ENCODE data around the gene VPS4B. TPM values are rescaled to one million over a fixed set of nuclear protein-coding genes. Genes with fewer than 3 reads are reported as not detected.

Gene VPS4B
- total RNA-seq, 1 donor from 2014 or later = 57.2 TPM

DNA sequence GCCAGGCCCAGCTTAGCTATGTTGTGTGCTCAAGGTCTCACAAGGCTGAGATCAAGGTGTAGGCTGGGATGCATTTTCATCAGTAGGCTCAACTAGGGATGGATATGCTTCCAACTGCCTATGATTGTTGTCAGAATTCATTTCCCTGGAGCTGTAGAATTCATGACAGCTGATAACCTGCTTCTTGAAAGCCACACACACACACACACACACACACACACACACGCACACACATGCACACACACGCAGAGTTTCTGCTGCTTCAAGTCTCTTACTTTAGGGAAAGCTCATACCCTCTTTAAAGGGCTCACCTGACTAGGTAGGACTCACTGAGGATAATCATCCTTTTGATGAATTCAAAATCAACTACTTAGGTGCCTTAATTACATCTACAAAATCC lies 8.2 kb upstream of the VPS4B start:
- peaks cover 14% of the 10 kb centered on the region for H3K27me3 Mint-ChIP-seq
- no peak for DNase-seq (ENCODE audit: extremely low spot score, unreplicated experiment)
- peaks cover 4% of the 10 kb centered on the region for H3K36me3 Mint-ChIP-seq
- peak overlapping the region; percentile 49 for H3K27ac Mint-ChIP-seq
- TF ChIP-seq, protein P1, sequence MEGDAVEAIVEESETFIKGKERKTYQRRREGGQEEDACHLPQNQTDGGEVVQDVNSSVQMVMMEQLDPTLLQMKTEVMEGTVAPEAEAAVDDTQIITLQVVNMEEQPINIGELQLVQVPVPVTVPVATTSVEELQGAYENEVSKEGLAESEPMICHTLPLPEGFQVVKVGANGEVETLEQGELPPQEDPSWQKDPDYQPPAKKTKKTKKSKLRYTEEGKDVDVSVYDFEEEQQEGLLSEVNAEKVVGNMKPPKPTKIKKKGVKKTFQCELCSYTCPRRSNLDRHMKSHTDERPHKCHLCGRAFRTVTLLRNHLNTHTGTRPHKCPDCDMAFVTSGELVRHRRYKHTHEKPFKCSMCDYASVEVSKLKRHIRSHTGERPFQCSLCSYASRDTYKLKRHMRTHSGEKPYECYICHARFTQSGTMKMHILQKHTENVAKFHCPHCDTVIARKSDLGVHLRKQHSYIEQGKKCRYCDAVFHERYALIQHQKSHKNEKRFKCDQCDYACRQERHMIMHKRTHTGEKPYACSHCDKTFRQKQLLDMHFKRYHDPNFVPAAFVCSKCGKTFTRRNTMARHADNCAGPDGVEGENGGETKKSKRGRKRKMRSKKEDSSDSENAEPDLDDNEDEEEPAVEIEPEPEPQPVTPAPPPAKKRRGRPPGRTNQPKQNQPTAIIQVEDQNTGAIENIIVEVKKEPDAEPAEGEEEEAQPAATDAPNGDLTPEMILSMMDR (conservative IDR thresholded peaks at IDR 0.05) = no peak
- peaks cover 4% of the 10 kb centered on the region for H3K9me3 Mint-ChIP-seq
- H3K4me3 Mint-ChIP-seq = no peak overlapping the region
- H3K4me1 Mint-ChIP-seq (ENCODE audit: unreplicated experiment) = peaks cover 4% of the 10 kb centered on the region

DNA sequence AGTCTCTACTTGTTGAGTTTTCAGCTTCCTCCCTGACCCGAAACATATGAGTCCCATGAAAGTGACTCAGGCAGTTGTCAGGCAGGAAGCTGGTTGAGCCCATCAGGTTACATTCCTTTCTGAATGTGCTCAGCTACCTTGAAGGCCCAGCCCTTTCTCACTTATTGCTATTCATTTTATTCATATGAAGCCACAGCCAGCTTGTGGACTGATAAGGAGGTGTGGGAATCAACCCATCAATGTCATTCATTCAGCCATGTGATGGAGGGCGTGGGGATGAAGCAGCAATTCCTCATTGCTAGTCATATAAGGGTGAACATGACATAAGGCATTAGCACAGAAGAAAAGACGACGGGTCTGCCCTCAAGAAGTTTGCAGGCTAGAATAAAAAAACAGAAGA lies 5.3 kb upstream of the VPS4B start:
- H3K27me3 Mint-ChIP-seq = peaks cover 3% of the 10 kb centered on the region
- peak overlapping the region; percentile 79 for H3K4me3 Mint-ChIP-seq
- no peak for DNase-seq (ENCODE audit: extremely low spot score, unreplicated experiment)
- peaks cover 4% of the 10 kb centered on the region for H3K36me3 Mint-ChIP-seq
- peak overlapping the region; percentile 100 for H3K27ac Mint-ChIP-seq
- TF ChIP-seq, protein P1 (conservative IDR thresholded peaks at IDR 0.05) = no peak
- H3K4me1 Mint-ChIP-seq (ENCODE audit: unreplicated experiment) = peaks cover 12% of the 10 kb centered on the region
- peaks cover 4% of the 10 kb centered on the region for H3K9me3 Mint-ChIP-seq

DNA sequence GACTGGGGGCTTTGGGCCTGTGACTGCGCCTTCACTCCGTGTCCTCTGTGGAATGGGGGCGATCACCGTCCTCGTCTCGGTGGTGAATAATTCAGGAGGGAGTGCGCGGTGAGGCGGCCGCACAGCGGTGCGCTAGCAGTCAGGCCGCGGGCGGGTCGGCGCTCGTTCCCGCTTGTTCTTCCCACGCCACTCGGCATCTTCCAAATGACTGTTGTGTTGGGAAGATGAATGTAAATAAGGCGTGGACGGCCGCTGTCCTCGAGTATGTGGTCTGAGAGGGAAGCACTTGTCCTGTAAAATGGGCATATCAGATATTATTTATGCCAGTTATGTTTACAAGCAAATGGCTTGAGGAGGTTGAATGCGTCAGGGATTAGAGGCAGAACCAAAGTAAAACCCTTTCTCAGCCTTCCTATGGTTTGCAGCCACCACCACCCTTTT lies 608 bp upstream of the VPS4B start:
- Mint-ChIP-seq H3K36me3 (peaks cover 13% of the 10 kb centered on the region), H3K4me1 (ENCODE audit: unreplicated experiment) (peaks cover 17% of the 10 kb centered on the region), H3K9me3 (peaks cover 4% of the 10 kb centered on the region), H3K27me3 (peaks cover 3% of the 10 kb centered on the region), H3K27ac (peak overlapping the region; percentile 97), H3K4me3 (peak overlapping the region; percentile 100)
- TF ChIP-seq, protein P1 (conservative IDR thresholded peaks at IDR 0.05) = peak; percentile 0
- no peak for DNase-seq (ENCODE audit: extremely low spot score, unreplicated experiment)

DNA sequence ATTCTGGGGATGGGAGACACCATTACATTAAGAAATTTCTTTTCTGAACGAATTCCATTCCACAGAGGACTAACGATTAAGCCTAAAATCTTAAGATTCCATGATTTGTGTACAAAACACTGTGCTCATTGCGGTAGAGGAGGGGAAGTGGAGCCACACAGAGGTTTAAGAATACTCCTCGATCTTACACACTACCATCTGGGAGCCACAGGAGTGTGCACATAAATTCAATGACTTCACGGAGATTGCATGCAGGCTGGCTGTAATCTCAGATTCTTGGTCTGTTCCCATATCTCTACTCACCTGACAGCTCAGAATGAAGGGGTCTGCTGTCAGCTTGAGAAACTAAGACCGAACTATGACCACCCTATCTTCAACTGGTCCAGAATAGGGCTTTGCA lies 762 bp downstream of the VPS4B start:
- H3K27ac Mint-ChIP-seq = peak overlapping the region; percentile 97
- no peak for DNase-seq (ENCODE audit: extremely low spot score, unreplicated experiment)
- peaks cover 13% of the 10 kb centered on the region for H3K4me1 Mint-ChIP-seq (ENCODE audit: unreplicated experiment)
- H3K4me3 Mint-ChIP-seq = peak overlapping the region; percentile 100
- H3K27me3 Mint-ChIP-seq = peaks cover 3% of the 10 kb centered on the region
- TF ChIP-seq, protein P1 (conservative IDR thresholded peaks at IDR 0.05) = no peak
- H3K9me3 Mint-ChIP-seq = no peaks in the 10 kb centered on the region
- H3K36me3 Mint-ChIP-seq = peaks cover 9% of the 10 kb centered on the region

DNA sequence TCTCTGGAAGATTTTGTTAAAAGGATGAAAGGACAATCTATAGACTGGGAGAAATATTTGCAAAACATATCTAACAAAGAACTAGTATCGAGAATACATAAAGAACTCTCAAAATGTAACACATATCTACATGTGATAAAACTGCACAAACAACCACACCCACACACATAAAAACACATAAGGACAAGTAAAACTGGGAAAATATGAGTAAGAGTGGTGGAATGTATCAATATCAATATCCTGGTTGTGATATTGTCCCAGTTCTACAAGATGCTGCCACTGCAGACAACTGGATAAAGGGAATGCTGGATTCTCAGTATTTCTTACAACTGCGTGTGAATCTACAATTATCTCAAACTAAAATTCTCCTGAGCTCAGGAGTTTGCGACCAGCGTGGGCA lies 9.3 kb downstream of the VPS4B start:
- no peak for DNase-seq (ENCODE audit: extremely low spot score, unreplicated experiment)
- TF ChIP-seq, protein P1 (conservative IDR thresholded peaks at IDR 0.05) = no peak
- Mint-ChIP-seq H3K4me3 (no peak overlapping the region), H3K27ac (no peak overlapping the region), H3K9me3 (no peaks in the 10 kb centered on the region), H3K4me1 (ENCODE audit: unreplicated experiment) (no peaks in the 10 kb centered on the region), H3K36me3 (peaks cover 32% of the 10 kb centered on the region), H3K27me3 (no peaks in the 10 kb centered on the region)

DNA sequence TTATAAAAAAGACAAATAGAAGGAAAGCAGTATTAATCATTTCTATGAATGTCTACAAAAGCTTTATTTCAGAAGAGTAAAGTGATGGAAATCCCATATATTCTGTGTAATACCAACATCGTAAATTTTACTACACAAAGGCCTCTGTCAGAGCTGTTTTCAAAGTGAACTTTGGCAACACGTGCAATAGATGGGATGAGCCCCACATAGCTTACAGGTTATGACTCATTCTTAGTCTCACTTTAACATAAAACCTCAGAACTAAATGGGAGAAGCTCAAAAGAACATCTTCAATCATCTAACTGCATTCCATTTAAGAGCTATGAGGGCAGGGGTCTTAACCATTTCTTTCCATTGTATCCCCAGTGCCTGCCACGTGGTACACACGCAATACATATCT lies 11.5 kb downstream of the VPS4B start:
- TF ChIP-seq, protein P1 (conservative IDR thresholded peaks at IDR 0.05) = no peak
- no peak for DNase-seq (ENCODE audit: extremely low spot score, unreplicated experiment)
- Mint-ChIP-seq H3K9me3 (no peaks in the 10 kb centered on the region), H3K4me3 (no peak overlapping the region), H3K36me3 (peaks cover 41% of the 10 kb centered on the region), H3K27ac (peak overlapping the region; percentile 49), H3K4me1 (ENCODE audit: unreplicated experiment) (no peaks in the 10 kb centered on the region), H3K27me3 (no peaks in the 10 kb centered on the region)

Data from type B pancreatic cell (in vitro differentiated cells).